ENCODE results near the gene FMR1NB. TPM values are rescaled to one million over a fixed set of nuclear protein-coding genes. Genes with fewer than 3 reads are reported as not detected.

FMR1NB gene
- total and polyA plus RNA-seq, 2 of the 8 experiments (the other 6 are each of a cell fraction or from before 2014, with no cell fraction given), result not detected

GRCh38 chrX:148035380-148035779 lies 54.2 kb downstream of the FMR1NB start:
- no peak overlapping the region for H4K8ac ChIP-seq (ENCODE audit: extremely low read depth, insufficient read depth, low read length)
- H2BK5ac ChIP-seq (ENCODE audit: low read depth, low read length), result no peak overlapping the region
- no peaks in the 10 kb centered on the region for H3K27me3 ChIP-seq (replicated peaks in 1 of 4; ENCODE audit: control insufficient read depth in 3 of 4, extremely low read depth in 1 of 4, insufficient read depth in 3 of 4, low read length in 3 of 4)
- no peak for TF ChIP-seq CEBPB (IDR thresholded peaks at IDR 0.05; ENCODE audit: low read depth, low read length)
- TF ChIP-seq USF2 (IDR thresholded peaks at IDR 0.05; ENCODE audit: low read length), result no peak
- no peak for TF ChIP-seq TAF7 (optimal IDR thresholded peaks at IDR 0.05; ENCODE audit: borderline replicate concordance, low read depth, low read length)
- no peak for TF ChIP-seq FOSL1 (IDR thresholded peaks at IDR 0.05; ENCODE audit: insufficient read depth, low read depth, low read length)
- no peak for TF ChIP-seq CBX5 (IDR thresholded peaks at IDR 0.05; ENCODE audit: low read depth, low read length)
- TF ChIP-seq BACH1 (IDR thresholded peaks at IDR 0.05; ENCODE audit: low read length), result no peak
- no peak overlapping the region for H2BK12ac ChIP-seq (ENCODE audit: low read depth, low read length)
- H4K20me1 ChIP-seq (replicated peaks in 1 of 2; ENCODE audit: control insufficient read depth in 1 of 2, insufficient read depth in 2 of 2, low read length in 2 of 2), result no peaks in the 10 kb centered on the region
- no peak overlapping the region for H3K4me2 ChIP-seq (ENCODE audit: insufficient read depth in 1 of 2, low read depth in 2 of 2, low read length in 2 of 2)
- CTCF ChIA-PET (ENCODE audit: partially characterized antibody), result no interaction called here
- no peaks in the 10 kb centered on the region for H3K9me3 ChIP-seq (ENCODE audit: insufficient read depth in 2 of 2, low read depth in 1 of 2, low read length in 1 of 2)
- H3K4ac ChIP-seq (replicated peaks; ENCODE audit: insufficient read length, low read depth, low read length), result no peak overlapping the region
- no peak overlapping the region for H3K9ac ChIP-seq (replicated peaks in 1 of 4; ENCODE audit: extremely low read depth in 1 of 4, low read depth in 3 of 4, low read length in 3 of 4)
- H3K14ac ChIP-seq (ENCODE audit: insufficient read length), result no peak overlapping the region
- H3K27ac ChIP-seq (ENCODE audit: low read depth, low read length), result no peak overlapping the region
- H2AK5ac ChIP-seq (ENCODE audit: low read depth, low read length), result no peak overlapping the region
- POLR2A ChIA-PET (ENCODE audit: partially characterized antibody), result no interaction called here
- no peak overlapping the region for H2BK15ac ChIP-seq (ENCODE audit: low read length)
- no peaks in the 10 kb centered on the region for H3K23me2 ChIP-seq (ENCODE audit: low read depth, low read length)
- H3K18ac ChIP-seq (ENCODE audit: extremely low read depth, low read length), result no peak overlapping the region
- no peak overlapping the region for H4K91ac ChIP-seq (replicated peaks; ENCODE audit: insufficient read length, low read length)
- H3K79me1 ChIP-seq (ENCODE audit: low read depth, low read length), result no peaks in the 10 kb centered on the region
- WGBS, 2 experiments (ENCODE audit: extremely low coverage in 1 of 2, insufficient coverage in 1 of 2, insufficient read length in 1 of 2, insufficient replicate concordance in 2 of 2, low coverage in 1 of 2, low lambda C conversion rate in 2 of 2, missing lambda C conversion rate in 1 of 2), result 95% methylated on average over 2 of the region's 2 CpGs; no CpG with 5 or more reads in 1 of the 2 experiments
- no peaks in the 10 kb centered on the region for H3K79me2 ChIP-seq (ENCODE audit: control insufficient read depth in 1 of 2, insufficient read depth in 2 of 2, low read length in 2 of 2)
- H3K36me3 ChIP-seq (ENCODE audit: control insufficient read depth in 2 of 4, insufficient read depth in 4 of 4, low read length in 3 of 4), result no peaks in the 10 kb centered on the region
- H4K5ac ChIP-seq (ENCODE audit: insufficient read length, low read depth, low read length), result no peak overlapping the region
- no peak overlapping the region for H2BK120ac ChIP-seq (replicated peaks; ENCODE audit: low read depth, low read length)
- no peaks in the 10 kb centered on the region for H3K4me1 ChIP-seq (replicated peaks in 1 of 4; ENCODE audit: control insufficient read depth in 3 of 4, insufficient read depth in 4 of 4, low read length in 3 of 4)
- H2AFZ ChIP-seq (ENCODE audit: low read length), result no peak overlapping the region
- no peak overlapping the region for H3K23ac ChIP-seq (ENCODE audit: insufficient read length)
- FAIRE-seq (no peak), DNase-seq (ENCODE audit: low read depth in 1 of 2, low spot score in 2 of 2) (no peak)
- no peak overlapping the region for H3K4me3 ChIP-seq (ENCODE audit: extremely low read depth in 1 of 4, insufficient read depth in 2 of 4, low read depth in 3 of 4, low read length in 4 of 4)
- H3K56ac ChIP-seq (replicated peaks; ENCODE audit: insufficient read length, low read depth, low read length), result no peak overlapping the region
- H2BK20ac ChIP-seq (ENCODE audit: low read length), result no peak overlapping the region
